Coronary artery (tissue), 2 donors: ENCODE results near the gene VTI1A.
"Not testable (repeated sequence)": the region's sequence is repeated elsewhere in the genome, so short reads cannot be mapped to it uniquely, and the experiment has no call there.

Experiments
- DNase-seq: peaks from one replicate; pipeline ENCODE4 v3.0.0-alpha.2; 2017; ENCODE audit warnings: low spot score
- H3K27ac ChIP-seq, 2 donors: fragments of 200-600 bp; sonication (generic); one replicate each; pipeline ENCODE4 v1.5.1; 2016 to 2019
- H3K4me3 ChIP-seq: fragments of 200-600 bp; sonication (generic); 2 replicates; pipeline ENCODE4 v1.5.1; 2016; ENCODE audit warnings: mild to moderate bottlenecking, moderate library complexity
- CTCF ChIP-seq: fragments of 200-600 bp; sonication (generic); IDR thresholded peaks from one replicate; pipeline ENCODE4 v1.5.1; 2019; ENCODE audit warnings: antibody characterized with exemption

Gene VTI1A

GRCh38 chr10:112583236-112583939 lies 136.4 kb downstream of the VTI1A start:
- TF ChIP-seq CTCF = no peak
- no peak overlapping the region for H3K4me3 ChIP-seq
- no peak overlapping the region for H3K27ac ChIP-seq
- DNase-seq = no peak

GRCh38 chr10:112584276-112584675 lies 137.3 kb downstream of the VTI1A start:
- TF ChIP-seq CTCF = no peak
- Histone ChIP-seq H3K4me3 (no peak overlapping the region), H3K27ac (peak overlapping the region in 1 of 2 donors; percentile 14)
- DNase-seq = no peak

- Histone ChIP-seq H3K4me3 (peak overlapping the region; percentile 3), H3K27ac (peak overlapping the region in 1 of 2 donors; percentile 14)
- TF ChIP-seq CTCF = no peak
- DNase-seq = no peak
These were observed 138.1 kb downstream of the VTI1A start for GRCh38 chr10:112585126-112585525.

GRCh38 chr10:112585960-112586359 lies 138.9 kb downstream of the VTI1A start:
- no peak for TF ChIP-seq CTCF
- Histone ChIP-seq H3K4me3 (no peak overlapping the region), H3K27ac (no peak overlapping the region)
- DNase-seq = no peak

GRCh38 chr10:112587729-112588128 lies 140.7 kb downstream of the VTI1A start:
- DNase-seq = no peak
- Histone ChIP-seq H3K4me3 (no peak overlapping the region), H3K27ac (no peak overlapping the region)
- TF ChIP-seq CTCF = no peak

GRCh38 chr10:112588225-112588990 lies 141.4 kb downstream of the VTI1A start:
- DNase-seq = no peak
- no peak for TF ChIP-seq CTCF

GRCh38 chr10:112589081-112589480 lies 142.1 kb downstream of the VTI1A start:
- Histone ChIP-seq H3K27ac (no peak overlapping the region), H3K4me3 (no peak overlapping the region)
- no peak for TF ChIP-seq CTCF
- DNase-seq = no peak

More at GRCh38 chr10:112588225-112588990, 141.4 kb downstream of the VTI1A start:
- Histone ChIP-seq H3K4me3 (no peak overlapping the region), H3K27ac (no peak overlapping the region)

GRCh38 chr10:112590786-112591185 lies 143.8 kb downstream of the VTI1A start:
- H3K27ac ChIP-seq, DNase-seq, H3K4me3 ChIP-seq: not testable (repeated sequence)
